Hepatocyte (in vitro differentiated cells): ENCODE measurements around the gene NAIF1. TPM values are rescaled to one million over a fixed set of nuclear protein-coding genes. Genes with fewer than 3 reads are reported as not detected.

ENCODE experiments used
- DNase-seq: peaks from one replicate; pipeline ENCODE4 v3.0.0-alpha.2; 2016; ENCODE audit warnings: low spot score
- H2AFZ ChIP-seq: fragments of 200-600 bp; sonication (generic); 2 replicates; pipeline ENCODE4 v1.6.0; 2016; ENCODE audit warnings: antibody characterized with exemption, mild to moderate bottlenecking
- H3K27ac ChIP-seq: fragments of 200-600 bp; sonication (generic); 2 replicates; pipeline ENCODE4 v1.5.1; 2016; ENCODE audit warnings: mild to moderate bottlenecking
- H3K27me3 ChIP-seq: fragments of 200-600 bp; sonication (generic); 2 replicates; pipeline ENCODE4 v1.6.1; 2016
- H3K36me3 ChIP-seq: fragments of 200-600 bp; sonication (generic); replicated peaks from 2 replicates; pipeline ENCODE4 v1.5.1; 2016; ENCODE audit warnings: low read depth; ENCODE audit not compliant: insufficient read depth
- H3K4me1 ChIP-seq: fragments of 200-600 bp; sonication (generic); 2 replicates; pipeline ENCODE4 v1.5.1; 2016; ENCODE audit warnings: mild to moderate bottlenecking, moderate library complexity; ENCODE audit not compliant: insufficient read depth
- H3K4me2 ChIP-seq: fragments of 200-600 bp; sonication (generic); 2 replicates; pipeline ENCODE4 v1.6.0; 2016
- H3K4me3 ChIP-seq: fragments of 200-600 bp; sonication (generic); 2 replicates; pipeline ENCODE4 v1.5.1; 2016; ENCODE audit warnings: mild to moderate bottlenecking
- H3K79me2 ChIP-seq: fragments of 200-600 bp; sonication (generic); 2 replicates; pipeline ENCODE4 v1.6.0; 2017; ENCODE audit warnings: mild to moderate bottlenecking
- H3K9me2 ChIP-seq: fragments of 200-600 bp; sonication (generic); replicated peaks from 2 replicates; pipeline ENCODE4 v1.6.0; 2017; ENCODE audit warnings: mild to moderate bottlenecking; ENCODE audit not compliant: insufficient read depth
- H3K9me3 ChIP-seq: fragments of 200-600 bp; sonication (generic); 2 replicates; pipeline ENCODE4 v1.5.1; 2016; ENCODE audit warnings: low read depth, mild to moderate bottlenecking
- H4K20me1 ChIP-seq: fragments of 200-600 bp; sonication (generic); 2 replicates; pipeline ENCODE4 v1.6.0; 2016; ENCODE audit warnings: mild to moderate bottlenecking; ENCODE audit not compliant: insufficient read depth, poor library complexity, severe bottlenecking
- CTCF ChIP-seq: fragments of 200-600 bp; sonication (generic); IDR thresholded peaks from 2 replicates; pipeline ENCODE4 v1.5.1; 2016; ENCODE audit warnings: antibody characterized with exemption, mild to moderate bottlenecking; ENCODE audit not compliant: poor library complexity
- EZH2 ChIP-seq: fragments of 200-600 bp; sonication (generic); IDR thresholded peaks from 2 replicates; pipeline ENCODE4 v1.6.1; 2016; ENCODE audit warnings: antibody characterized with exemption, mild to moderate bottlenecking, borderline replicate concordance
- EZH2phosphoT487 ChIP-seq: fragments of 200-600 bp; sonication (generic); IDR thresholded peaks from one replicate; pipeline ENCODE4 v1.6.1; 2018; ENCODE audit warnings: antibody characterized with exemption, mild to moderate bottlenecking, low read depth, moderate library complexity; ENCODE audit not compliant: unreplicated experiment, severe bottlenecking
- WGBS: methylation state at CpG from one replicate; pipeline ENCODE4 v1.1.6; 2016; ENCODE audit warnings: low lambda C conversion rate; ENCODE audit errors: missing lambda C conversion rate; 5-methylcytosine and 5-hydroxymethylcytosine counted together
- polyA plus RNA-seq: library from polyadenylated mRNA; unstranded; fragments of >200 nt; fragmentation: Nextera tagmentation; extraction: Ambion mirVana; gene quantifications from 2 replicates; pipeline ENCODE4 v1.2.1, GENCODE V29; 2016
- total RNA-seq: library from RNA; depleted of rRNA; stranded (reverse); fragments of >200 nt; gene quantifications from 2 replicates; pipeline ENCODE4 v1.2.3, GENCODE V29; 2014

NAIF1 gene
- total and polyA plus RNA-seq, 2 experiments from 2014 or later, result 8.0 to 10.3 TPM

DNA sequence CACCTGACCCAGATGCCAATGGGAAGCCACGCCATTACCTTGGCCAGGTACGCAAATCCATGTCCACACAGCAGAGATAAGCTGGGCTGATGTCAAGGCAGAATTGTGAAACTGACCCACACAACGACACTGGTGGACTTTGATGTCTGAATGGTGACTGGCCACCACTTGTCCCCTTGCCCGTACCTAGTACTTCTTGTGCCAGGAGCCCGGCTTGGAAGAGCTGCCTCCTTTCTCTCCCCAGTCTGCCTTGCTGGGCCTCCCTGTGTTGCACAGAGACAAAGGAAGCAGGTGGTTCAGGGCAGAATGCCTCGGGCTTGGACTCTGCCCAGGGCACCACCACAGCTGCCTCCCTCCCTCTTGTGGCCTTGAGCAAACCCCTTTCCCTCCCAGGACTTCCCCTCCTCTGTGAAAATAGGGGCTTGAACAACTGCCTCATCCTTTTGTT, 37.1 kb upstream of the NAIF1 start:
- peak overlapping the region; percentile 56 for H3K4me2 ChIP-seq
- no peak overlapping the region for H3K4me3 ChIP-seq
- no peaks in the 10 kb centered on the region for H3K9me2 ChIP-seq
- peak; percentile 75 for DNase-seq
- no peaks in the 10 kb centered on the region for H3K27me3 ChIP-seq
- no peaks in the 10 kb centered on the region for H3K36me3 ChIP-seq
- H3K27ac ChIP-seq, result peak overlapping the region; percentile 82
- peaks cover 52% of the 10 kb centered on the region for H3K79me2 ChIP-seq
- peaks cover 36% of the 10 kb centered on the region for H3K4me1 ChIP-seq
- 75% methylated on average over 6 of the region's 6 CpGs for WGBS
- no peaks in the 10 kb centered on the region for H4K20me1 ChIP-seq
- TF ChIP-seq CTCF, result no peak
- no peak for TF ChIP-seq EZH2
- TF ChIP-seq EZH2phosphoT487, result no peak
- H3K9me3 ChIP-seq, result no peaks in the 10 kb centered on the region
- no peak overlapping the region for H2AFZ ChIP-seq

- no peak overlapping the region for H2AFZ ChIP-seq
- H3K27me3 ChIP-seq, result no peaks in the 10 kb centered on the region
- 90% methylated on average over 8 of the region's 8 CpGs for WGBS
- H3K4me2 ChIP-seq, result peak overlapping the region; percentile 56
- H3K79me2 ChIP-seq, result peaks cover 51% of the 10 kb centered on the region
- H3K9me2 ChIP-seq, result no peaks in the 10 kb centered on the region
- TF ChIP-seq CTCF (peak; percentile 33), EZH2phosphoT487 (no peak)
- H3K4me1 ChIP-seq, result peaks cover 39% of the 10 kb centered on the region
- no peaks in the 10 kb centered on the region for H3K36me3 ChIP-seq
- DNase-seq, result peak; percentile 54
- peak overlapping the region; percentile 82 for H3K27ac ChIP-seq
- no peak overlapping the region for H3K4me3 ChIP-seq
- H4K20me1 ChIP-seq, result no peaks in the 10 kb centered on the region
- H3K9me3 ChIP-seq, result no peaks in the 10 kb centered on the region
Observed at GRCh38 chr9:128103589-128103962, 36.5 kb upstream of the NAIF1 start.

DNA sequence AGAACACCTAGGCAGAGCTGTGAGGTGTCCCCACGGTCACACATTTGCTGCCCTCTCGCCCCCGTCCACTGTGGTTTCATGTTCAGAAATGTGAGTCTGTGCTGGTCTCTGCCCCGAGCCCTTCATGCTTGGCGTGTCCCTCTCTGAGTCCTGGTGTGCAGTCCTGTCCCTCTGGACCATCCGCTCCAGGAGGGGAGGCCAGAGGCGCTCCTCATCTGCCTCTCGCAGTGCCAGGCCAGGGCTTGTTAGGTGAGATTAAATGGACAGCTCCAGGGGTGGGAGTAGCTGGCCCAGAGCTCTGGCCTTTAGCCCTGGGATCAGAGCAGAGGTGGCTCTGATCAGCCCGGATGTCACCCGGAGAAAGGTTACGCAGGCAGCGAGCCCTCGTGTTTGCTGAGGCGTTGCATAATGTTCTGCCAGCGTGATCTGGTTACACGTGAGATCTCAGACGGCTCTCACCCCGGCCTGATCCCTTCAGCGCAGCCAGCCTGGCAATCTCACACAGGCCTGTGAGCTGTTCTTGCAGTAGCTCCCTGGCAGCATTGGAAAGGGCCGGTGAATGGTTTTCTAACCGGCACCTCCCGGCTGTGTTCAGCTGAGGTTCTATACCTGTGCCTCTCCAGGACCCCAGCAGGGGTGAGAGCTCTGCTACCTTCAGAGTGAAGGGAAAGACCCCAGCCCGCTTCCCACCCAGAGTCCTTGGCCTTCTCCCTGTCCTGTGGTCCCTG, 35.9 kb upstream of the NAIF1 start:
- Histone ChIP-seq H3K27me3 (no peaks in the 10 kb centered on the region), H3K4me1 (peaks cover 39% of the 10 kb centered on the region), H3K27ac (peak overlapping the region; percentile 82), H2AFZ (no peak overlapping the region), H3K4me3 (no peak overlapping the region), H3K9me2 (no peaks in the 10 kb centered on the region), H4K20me1 (no peaks in the 10 kb centered on the region), H3K79me2 (peaks cover 48% of the 10 kb centered on the region), H3K9me3 (no peaks in the 10 kb centered on the region), H3K36me3 (no peaks in the 10 kb centered on the region), H3K4me2 (no peak overlapping the region)
- DNase-seq, result peak; percentile 56
- TF ChIP-seq CTCF (no peak), EZH2 (no peak), EZH2phosphoT487 (no peak)
- 92% methylated on average over 23 of the region's 23 CpGs for WGBS
